HCT116 (cell line): ENCODE measurements around the gene IL5. TPM values are rescaled to one million over a fixed set of nuclear protein-coding genes. Genes with fewer than 3 reads are reported as not detected.

Experiments used
- ATAC-seq: fragments of 200-7000 bp; cut with Tn5 transposase; 2 replicates; pipeline ENCODE4 v1.9.1; 2020; ENCODE audit warnings: mild to moderate bottlenecking, moderate library complexity
- BruUV-seq: library from RNA; stranded (reverse); fragments of 400-500 nt; replicated peaks from 2 replicates; lab custom pipeline; 2021; lab: Mats Ljungman, UMichigan
- CTCF ChIA-PET: fragments of 300-600 bp; sonication (Branson Sonifier 250); formaldehyde crosslinking; loops from one replicate; lab custom pipeline; 2021; ENCODE audit warnings: antibody characterized with exemption; lab: Charles Lee
- POLR2A ChIA-PET: fragments of 300-600, 350-600 bp; sonication (Branson Sonifier 250); formaldehyde crosslinking; loops from one replicate; lab custom pipeline; 2021; ENCODE audit warnings: antibody characterized with exemption; lab: Charles Lee
- RAD21 ChIA-PET, 2 experiments: fragments of 300-600 bp; sonication (Branson Sonifier 250); formaldehyde crosslinking; loops; one replicate each; lab custom pipeline; 2023; ENCODE audit warnings: low total read pairs in 2 of 2; ENCODE audit not compliant: uncharacterized antibody in 2 of 2, unreplicated experiment in 2 of 2, low non-redundant PET in 1 of 2; lab: Charles Lee
- DNase-seq: peaks from one replicate; pipeline ENCODE4 v3.0.0-alpha.2; 2010; ENCODE audit warnings: low read depth, low spot score
- H2AFZ ChIP-seq: fragments of 200-600 bp; shearing (Covaris generic), sonication (generic); 2 replicates; pipeline ENCODE4 v1.6.1; 2017; ENCODE audit warnings: low read depth, mixed run types, mixed read lengths, antibody characterized with exemption, low read length; ENCODE audit not compliant: poor library complexity, severe bottlenecking
- H3K27ac ChIP-seq: 2 replicates; pipeline ENCODE4 v1.5.1; 2012; ENCODE audit warnings: low read depth, low read length
- H3K27me3 ChIP-seq: fragments of 200-600 bp; sonication (generic); 2 replicates; pipeline ENCODE4 v1.6.1; 2016; ENCODE audit warnings: mixed run types, low read length, mixed read lengths; ENCODE audit not compliant: insufficient read depth
- H3K36me3 ChIP-seq, 2 experiments: fragments of 200-500 bp in 1 of 2; fragments of 200-600 bp in 1 of 2; sonication (Bioruptor generic) in 1 of 2; sonication (generic) in 1 of 2; 2 replicates each; pipeline versions ENCODE4 v1.5.1 to v1.6.1; 2014 to 2016; ENCODE audit warnings: low read length in 2 of 2, inconsistent platforms in 1 of 2, mixed read lengths in 1 of 2, mixed run types in 1 of 2; ENCODE audit not compliant: insufficient read depth in 2 of 2, control insufficient read depth in 1 of 2
- H3K4me1 ChIP-seq, 2 experiments: fragments of 200-600 bp in 1 of 2; sonication (generic) in 1 of 2; 2 replicates each; pipeline versions ENCODE4 v1.5.1 to v1.6.1; 2012 to 2017; ENCODE audit warnings: low read length in 2 of 2, inconsistent platforms in 1 of 2, mild to moderate bottlenecking in 1 of 2, mixed read lengths in 1 of 2, mixed run types in 1 of 2, moderate library complexity in 1 of 2; ENCODE audit not compliant: insufficient read depth in 2 of 2, control insufficient read depth in 1 of 2
- H3K4me2 ChIP-seq: fragments of 200-600 bp; sonication (generic); 2 replicates; pipeline ENCODE4 v1.6.1; 2017; ENCODE audit warnings: mixed run types, low read length, mixed read lengths
- H3K4me3 ChIP-seq, 2 experiments: fragments of 200-600 bp in 1 of 2; sonication (generic) in 1 of 2; replicated peaks in 1 of 2; 2 replicates each; pipeline ENCODE4 v1.5.1; 2011 to 2016; ENCODE audit warnings: low read length in 2 of 2, control low read depth in 1 of 2, low read depth in 1 of 2, mild to moderate bottlenecking in 1 of 2, mixed read lengths in 1 of 2, mixed run types in 1 of 2
- H3K79me2 ChIP-seq: fragments of 200-600 bp; sonication (generic); 2 replicates; pipeline ENCODE4 v1.6.1; 2017; ENCODE audit warnings: mild to moderate bottlenecking, mixed run types, low read length, moderate library complexity, mixed read lengths; ENCODE audit not compliant: insufficient read depth
- H3K9ac ChIP-seq: fragments of 200-600 bp; sonication (generic); 2 replicates; pipeline ENCODE4 v1.6.1; 2016; ENCODE audit warnings: low read length, mixed read lengths
- H3K9me2 ChIP-seq: fragments of 200-600 bp; sonication (generic), shearing (Covaris generic); 2 replicates; pipeline ENCODE4 v1.6.1; 2017; ENCODE audit warnings: mixed run types, mild to moderate bottlenecking, moderate library complexity; ENCODE audit not compliant: insufficient read depth
- H3K9me3 ChIP-seq, 2 experiments: fragments of 200-500 bp in 1 of 2; fragments of 200-600 bp in 1 of 2; sonication (Bioruptor generic) in 1 of 2; sonication (generic) in 1 of 2; 2 replicates each; pipeline ENCODE4 v1.6.1; 2014 to 2017; ENCODE audit warnings: low read length in 2 of 2, mixed read lengths in 2 of 2, inconsistent platforms in 1 of 2, low read depth in 1 of 2, mild to moderate bottlenecking in 1 of 2, mixed run types in 1 of 2, moderate library complexity in 1 of 2; ENCODE audit not compliant: control insufficient read depth in 1 of 2, insufficient read depth in 1 of 2
- H4K20me1 ChIP-seq: fragments of 200-600 bp; sonication (generic), shearing (Covaris generic); 2 replicates; pipeline ENCODE4 v1.6.1; 2017; ENCODE audit warnings: mixed run types, mild to moderate bottlenecking, moderate library complexity; ENCODE audit not compliant: insufficient read depth
- CBX3 ChIP-seq: IDR thresholded peaks from 2 replicates; pipeline ENCODE4 v1.6.1; 2012; ENCODE audit warnings: low read depth
- CTCF ChIP-seq, 3 experiments: fragments of 200-600 bp in 1 of 3; sonication (generic) in 1 of 3; IDR thresholded peaks in 2 of 3; conservative IDR thresholded peaks in 1 of 3; 2 replicates each; pipeline ENCODE4 v1.5.1; 2012 to 2017; ENCODE audit warnings: low read depth in 2 of 3, low read length in 2 of 3, antibody characterized with exemption in 1 of 3, borderline replicate concordance in 1 of 3, control low read depth in 1 of 3, mild to moderate bottlenecking in 1 of 3, mixed read lengths in 1 of 3, mixed run types in 1 of 3, moderate library complexity in 1 of 3; ENCODE audit not compliant: insufficient read depth in 1 of 3
- ELF1 ChIP-seq: IDR thresholded peaks from 2 replicates; pipeline ENCODE4 v1.6.1; 2012; ENCODE audit warnings: low read depth, borderline replicate concordance
- EZH2 ChIP-seq: fragments of 200-600 bp; sonication (generic); IDR thresholded peaks from 2 replicates; pipeline ENCODE4 v1.6.1; 2017; ENCODE audit warnings: antibody characterized with exemption, mixed run types
- EZH2phosphoT487 ChIP-seq: fragments of 200-600 bp; IDR thresholded peaks from 2 replicates; pipeline ENCODE4 v1.6.1; 2018; ENCODE audit warnings: antibody characterized with exemption, borderline replicate concordance
- FOSL1 ChIP-seq: IDR thresholded peaks from 2 replicates; pipeline ENCODE4 v1.6.1; 2012; ENCODE audit warnings: low read depth
- JUND ChIP-seq: IDR thresholded peaks from 2 replicates; pipeline ENCODE4 v1.6.1; 2012
- MAX ChIP-seq: IDR thresholded peaks from 2 replicates; pipeline ENCODE4 v1.6.1; 2012
- POLR2A ChIP-seq: IDR thresholded peaks from 2 replicates; pipeline ENCODE4 v1.7.0; 2011; ENCODE audit warnings: borderline replicate concordance; ENCODE audit not compliant: insufficient read depth, insufficient read length; ENCODE audit errors: extremely low read depth
- POLR2AphosphoS5 ChIP-seq: IDR thresholded peaks from 2 replicates; pipeline ENCODE4 v1.6.1; 2011; ENCODE audit warnings: mild to moderate bottlenecking, low read depth, low read length, moderate library complexity
- RAD21 ChIP-seq: IDR thresholded peaks from 2 replicates; pipeline ENCODE4 v1.6.1; 2012; ENCODE audit warnings: low read depth, mild to moderate bottlenecking
- REST ChIP-seq: IDR thresholded peaks from 2 replicates; pipeline ENCODE4 v1.6.1; 2012; ENCODE audit warnings: low read depth
- SIN3A ChIP-seq: IDR thresholded peaks from 2 replicates; pipeline ENCODE4 v1.6.1; 2012; ENCODE audit warnings: low read depth
- SP1 ChIP-seq: IDR thresholded peaks from 2 replicates; pipeline ENCODE4 v1.6.1; 2012; ENCODE audit warnings: low read depth
- SRF ChIP-seq: IDR thresholded peaks from 2 replicates; pipeline ENCODE4 v1.6.1; 2012; ENCODE audit warnings: low read depth
- TCF7L2 ChIP-seq: IDR thresholded peaks from 2 replicates; pipeline ENCODE4 v1.7.0; 2011; ENCODE audit warnings: borderline replicate concordance, inconsistent platforms; ENCODE audit not compliant: insufficient read depth, insufficient read length; ENCODE audit errors: extremely low read depth
- YY1 ChIP-seq: IDR thresholded peaks from 2 replicates; pipeline ENCODE4 v1.6.1; 2011; ENCODE audit warnings: low read length, low read depth, moderate library complexity, mild to moderate bottlenecking; ENCODE audit not compliant: insufficient replicate concordance; ENCODE audit errors: extremely low read depth
- ZFX ChIP-seq: fragments of 450-650 bp; IDR thresholded peaks from 2 replicates; pipeline ENCODE4 v1.6.1; 2017
- ZNF274 ChIP-seq: fragments of 200-500 bp; sonication (Bioruptor generic); IDR thresholded peaks from 2 replicates; pipeline ENCODE4 v1.6.1; 2014; ENCODE audit warnings: mild to moderate bottlenecking, low read depth, low read length, inconsistent platforms
- intact Hi-C: fragments of 100-400 bp; cut with micrococcal nuclease; formaldehyde crosslinking; loops from 2 replicates; pipeline ENCODE4 v1.10.0; 2022
- total RNA-seq: library from RNA; stranded (reverse); gene quantifications from one replicate; pipeline ENCODE4 v1.2.1, GENCODE V29; 2021; ENCODE audit not compliant: unreplicated experiment

IL5 gene
- total RNA-seq, 1 experiment from 2014 or later: not detected

GRCh38 chr5:132493241-132493640, 50.1 kb downstream of the IL5 start:
- Histone ChIP-seq H3K9me2 (no peaks in the 10 kb centered on the region), H4K20me1 (no peaks in the 10 kb centered on the region), H3K79me2 (peaks cover 18% of the 10 kb centered on the region), H2AFZ (no peak overlapping the region), H3K4me3 (no peak overlapping the region), H3K4me2 (no peak overlapping the region), H3K27ac (no peak overlapping the region), H3K9me3 (no peaks in the 10 kb centered on the region), H3K9ac (no peak overlapping the region), H3K27me3 (no peaks in the 10 kb centered on the region), H3K4me1 (peaks cover 30 to 56% of the 10 kb centered on the region in 2 experiments), H3K36me3 (peaks cover 0 to 5% of the 10 kb centered on the region in 2 experiments; a peak in 1 of 4 replicates)
- ATAC-seq: no peak
- ChIA-PET RAD21 (no interaction called here), CTCF (no interaction called here), POLR2A (no interaction called here)
- TF ChIP-seq POLR2A (no peak), ZFX (no peak), SIN3A (no peak), SP1 (no peak), FOSL1 (no peak), CBX3 (no peak), EZH2phosphoT487 (no peak), ELF1 (no peak), RAD21 (no peak), ZNF274 (no peak), POLR2AphosphoS5 (no peak), MAX (no peak), CTCF (IDR thresholded peaks at IDR 0.05 in 2 of 3, conservative IDR thresholded peaks at IDR 0.05 in 1 of 3; ENCODE audit: borderline replicate concordance in 1 of 3, insufficient read depth in 1 of 3, low read depth in 2 of 3, low read length in 2 of 3) (no peak), JUND (no peak), REST (no peak), YY1 (no peak), TCF7L2 (no peak), EZH2 (no peak), SRF (no peak)
- no TSS peak for BruUV-seq
- DNase-seq: no peak
- intact Hi-C loops: loop anchor here (10.0 kb wide), 1 partner anchor 198 kb away; the partner anchor contains the start of gene SLC22A4
